ENCODE measurements around the gene GPC2.
A peak's percentile ranks its signal among the peaks of the same experiment; 100 is the strongest.

GPC2 gene

GRCh38 chr7:100170101-100170897 is 6.9 kb downstream of the GPC2 start:
- no peak for DNase-seq (ENCODE audit: low read depth in 3 of 3)

GRCh38 chr7:100169147-100169850 is 7.9 kb downstream of the GPC2 start:
- no peak for DNase-seq (ENCODE audit: low read depth in 3 of 3)

GRCh38 chr7:100167912-100168323 is 9.3 kb downstream of the GPC2 start:
- DNase-seq (ENCODE audit: low read depth in 3 of 3) = no peak

- no peak for DNase-seq (ENCODE audit: low read depth in 3 of 3)
Measured at GRCh38 chr7:100166970-100167911, 9.9 kb downstream of the GPC2 start.

- no peak for DNase-seq (ENCODE audit: low read depth in 3 of 3)
Measured at GRCh38 chr7:100166317-100166940, 10.8 kb downstream of the GPC2 start.

GRCh38 chr7:100163871-100164270 is 13.3 kb downstream of the GPC2 start:
- no peak for DNase-seq (ENCODE audit: low read depth in 3 of 3)

GRCh38 chr7:100163006-100163531 is 14.1 kb downstream of the GPC2 start:
- DNase-seq (ENCODE audit: low read depth in 3 of 3) = no peak

- DNase-seq (ENCODE audit: low read depth in 3 of 3) = no peak
Measured at GRCh38 chr7:100160067-100160466, 17.1 kb downstream of the GPC2 start.

- no peak for DNase-seq (ENCODE audit: low read depth in 3 of 3)
Measured at GRCh38 chr7:100159099-100159623, 18.0 kb downstream of the GPC2 start.

- DNase-seq (ENCODE audit: low read depth in 3 of 3) = peak; percentile 88 to 96 (median 91)
Measured at GRCh38 chr7:100158229-100159098, 18.7 kb downstream of the GPC2 start, which contains the start of gene TRAPPC14. Gene TRAPPC14, minus strand, starts transcription at chr7:100158723. Its CDS starts 224 bp downstream, at chr7:100158499.

- DNase-seq (ENCODE audit: low read depth in 3 of 3) = no peak
Measured at GRCh38 chr7:100157334-100158228, 19.6 kb downstream of the GPC2 start.

- DNase-seq (ENCODE audit: low read depth in 3 of 3) = no peak
Measured at GRCh38 chr7:100157069-100157333, 20.2 kb downstream of the GPC2 start.

GRCh38 chr7:100156331-100157068 is 20.7 kb downstream of the GPC2 start:
- DNase-seq (ENCODE audit: low read depth in 3 of 3) = no peak

- DNase-seq (ENCODE audit: low read depth in 3 of 3) = no peak
Measured at GRCh38 chr7:100155553-100156317, 21.4 kb downstream of the GPC2 start.

GRCh38 chr7:100154651-100155491 is 22.3 kb downstream of the GPC2 start:
- DNase-seq (ENCODE audit: low read depth in 3 of 3) = no peak

- no peak for DNase-seq (ENCODE audit: low read depth in 3 of 3)
Measured at GRCh38 chr7:100153708-100154535, 23.3 kb downstream of the GPC2 start.
